GM10266 (cell line): ENCODE data around the gene RASSF1.

Experiments
- DNase-seq: peaks from one replicate; pipeline ENCODE4 v3.0.0; 2012; ENCODE audit errors: extremely low spot score
- TF ChIP-seq, protein P1 (sequence below): IDR thresholded peaks from 2 replicates; pipeline ENCODE4 v1.5.1; 2012; ENCODE audit warnings: mild to moderate bottlenecking, low read depth; ENCODE audit not compliant: control insufficient read depth, insufficient read depth; ENCODE audit errors: missing control alignments

RASSF1 gene

DNA sequence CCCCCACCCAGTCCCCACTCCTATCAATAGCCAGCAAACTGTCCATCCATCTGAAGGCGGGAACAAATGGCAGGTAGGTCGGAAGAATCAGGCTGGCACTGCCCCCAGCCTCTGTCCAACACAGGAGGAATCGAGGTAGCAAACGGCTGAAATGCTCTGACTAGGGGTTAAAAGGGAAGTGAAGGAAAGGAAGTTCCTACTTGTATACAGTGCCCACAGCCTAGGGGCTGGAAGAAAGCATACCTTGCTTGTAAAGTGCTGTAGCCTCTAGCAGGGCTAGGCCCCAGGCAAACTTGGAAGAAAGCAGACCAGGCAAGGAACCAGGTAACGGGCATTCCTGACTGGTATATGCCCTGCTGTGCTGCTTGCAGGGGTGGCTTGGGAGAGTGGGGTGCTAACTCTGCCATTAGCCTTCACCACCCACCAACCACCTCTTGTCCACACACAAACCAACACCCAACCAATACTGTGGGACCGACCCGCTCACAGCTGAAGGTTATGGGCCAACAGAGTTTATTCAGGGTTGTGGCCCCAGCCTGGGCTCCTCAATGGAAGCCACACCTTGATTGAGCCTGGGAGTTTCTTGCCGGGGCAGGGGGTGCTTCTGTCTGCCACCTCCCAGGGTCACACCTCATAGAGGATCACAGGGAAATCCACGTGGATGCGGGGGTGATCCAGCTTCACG, 15.0 kb downstream of the RASSF1 start:
- TF ChIP-seq, protein P1, sequence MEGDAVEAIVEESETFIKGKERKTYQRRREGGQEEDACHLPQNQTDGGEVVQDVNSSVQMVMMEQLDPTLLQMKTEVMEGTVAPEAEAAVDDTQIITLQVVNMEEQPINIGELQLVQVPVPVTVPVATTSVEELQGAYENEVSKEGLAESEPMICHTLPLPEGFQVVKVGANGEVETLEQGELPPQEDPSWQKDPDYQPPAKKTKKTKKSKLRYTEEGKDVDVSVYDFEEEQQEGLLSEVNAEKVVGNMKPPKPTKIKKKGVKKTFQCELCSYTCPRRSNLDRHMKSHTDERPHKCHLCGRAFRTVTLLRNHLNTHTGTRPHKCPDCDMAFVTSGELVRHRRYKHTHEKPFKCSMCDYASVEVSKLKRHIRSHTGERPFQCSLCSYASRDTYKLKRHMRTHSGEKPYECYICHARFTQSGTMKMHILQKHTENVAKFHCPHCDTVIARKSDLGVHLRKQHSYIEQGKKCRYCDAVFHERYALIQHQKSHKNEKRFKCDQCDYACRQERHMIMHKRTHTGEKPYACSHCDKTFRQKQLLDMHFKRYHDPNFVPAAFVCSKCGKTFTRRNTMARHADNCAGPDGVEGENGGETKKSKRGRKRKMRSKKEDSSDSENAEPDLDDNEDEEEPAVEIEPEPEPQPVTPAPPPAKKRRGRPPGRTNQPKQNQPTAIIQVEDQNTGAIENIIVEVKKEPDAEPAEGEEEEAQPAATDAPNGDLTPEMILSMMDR = no peak

DNA sequence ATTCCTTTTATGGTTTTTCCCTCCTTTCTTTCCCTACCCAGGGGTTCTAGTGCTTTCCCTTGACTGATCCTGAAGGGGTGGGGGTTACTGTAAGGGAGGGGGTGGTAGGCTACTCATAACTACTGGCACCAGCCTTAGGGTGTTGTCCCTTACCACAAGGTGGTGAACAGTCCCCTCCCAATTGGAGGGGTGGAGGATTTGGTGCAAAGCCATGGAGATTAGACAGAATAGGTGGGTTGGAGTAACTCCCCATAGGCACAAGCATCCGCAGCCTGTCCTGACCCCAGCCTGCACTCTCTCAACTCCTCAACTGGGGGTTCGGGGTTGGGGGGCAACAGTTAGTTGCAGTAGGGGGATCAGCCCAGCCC, 15.5 kb downstream of the RASSF1 start:
- no peak for DNase-seq
- TF ChIP-seq, protein P1 = no peak

More for the DNA sequence above, 15.0 kb downstream of the RASSF1 start:
- DNase-seq = no peak

DNA sequence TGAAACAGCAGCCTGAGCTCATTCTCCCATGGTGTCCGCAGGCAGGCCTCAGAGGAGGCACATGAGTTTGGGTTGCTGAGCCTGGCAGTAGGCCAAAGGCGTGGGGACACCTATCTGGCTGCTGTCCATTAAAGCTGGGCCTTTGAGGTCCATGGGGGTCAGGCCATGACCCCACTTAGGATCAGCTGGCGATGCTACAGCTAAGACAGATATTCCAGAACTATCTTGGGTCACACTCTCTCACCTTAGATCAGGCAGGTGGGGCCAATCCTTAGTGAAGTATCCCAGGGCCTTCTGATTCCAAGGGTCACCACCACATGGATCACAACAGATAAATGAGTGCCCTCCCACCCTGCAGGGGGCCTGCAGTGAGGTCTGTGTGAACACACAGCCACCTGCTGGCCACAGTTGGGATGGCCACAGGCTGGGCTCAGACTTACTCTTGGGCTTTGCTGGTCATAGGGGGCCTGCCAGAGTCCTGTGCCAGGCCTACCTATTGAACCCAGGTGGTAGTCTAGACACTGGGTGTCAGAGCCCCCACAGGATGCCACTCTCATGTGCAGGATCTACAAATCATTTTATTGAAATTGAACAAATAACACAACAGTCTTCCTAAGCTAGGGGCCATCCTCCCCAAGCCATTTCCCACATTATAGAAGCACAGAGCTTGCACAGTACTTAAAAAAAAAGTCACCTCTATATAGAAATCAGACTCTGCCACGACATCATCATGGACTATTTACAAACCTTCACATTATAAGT, 16.1 kb downstream of the RASSF1 start:
- DNase-seq = peak; percentile 77
- TF ChIP-seq, protein P1 = peak; percentile 83

DNA sequence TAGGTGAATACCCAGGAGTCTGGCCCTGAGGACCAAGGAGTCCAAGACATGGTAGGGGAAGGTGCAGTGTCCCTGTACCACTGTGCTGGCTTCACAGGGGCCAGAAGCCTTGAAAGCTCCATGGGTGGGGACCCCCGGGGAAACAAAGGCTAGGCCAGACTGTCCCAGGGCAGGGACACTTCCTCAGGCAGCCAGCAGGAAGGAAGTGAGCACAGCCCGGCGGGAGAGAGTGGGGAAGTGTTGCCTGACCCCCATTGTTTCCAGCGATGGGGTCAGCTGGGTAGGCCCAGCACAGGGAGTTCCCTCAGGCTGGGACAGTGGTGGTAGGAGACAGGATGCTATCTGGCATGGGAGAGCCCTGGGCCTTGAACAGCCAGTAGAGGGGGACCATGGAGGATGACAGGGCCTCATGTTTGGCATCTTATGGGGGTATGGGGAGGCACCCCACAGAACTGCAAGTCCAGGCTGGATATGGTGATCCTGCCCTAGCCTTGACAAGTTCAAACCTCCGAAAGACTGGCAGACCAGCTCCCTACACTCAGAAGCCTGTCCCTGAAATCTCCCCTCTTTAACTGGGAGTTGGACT, 16.9 kb downstream of the RASSF1 start:
- TF ChIP-seq, protein P1 = no peak

DNA sequence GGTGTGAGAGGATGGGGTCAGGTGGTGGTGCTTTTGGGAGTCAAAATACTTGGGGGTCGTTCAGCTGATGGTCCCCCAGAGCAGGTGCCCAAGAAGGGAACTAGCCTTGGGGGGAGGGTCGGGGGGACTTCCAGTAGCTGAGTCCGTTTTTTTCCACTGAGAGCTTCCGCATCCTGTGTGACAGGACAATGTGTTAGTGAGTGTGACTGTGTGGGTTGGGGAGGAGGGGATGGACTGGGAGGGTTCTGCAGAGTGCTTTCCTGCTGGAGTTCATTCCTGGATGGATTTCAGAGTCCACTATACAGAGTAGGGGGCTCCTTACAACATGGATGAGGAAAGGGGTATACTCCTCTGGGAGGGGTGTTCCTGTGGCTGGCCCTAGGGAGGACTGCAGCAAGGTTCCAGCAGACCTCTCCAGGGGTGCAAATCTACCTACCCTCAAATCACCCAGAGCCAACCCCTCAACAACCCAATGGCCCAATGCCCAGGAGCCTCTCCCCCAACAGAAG, 17.5 kb downstream of the RASSF1 start:
- DNase-seq = no peak
- TF ChIP-seq, protein P1 = no peak

More for the DNA sequence above, 16.9 kb downstream of the RASSF1 start:
- DNase-seq = no peak

DNA sequence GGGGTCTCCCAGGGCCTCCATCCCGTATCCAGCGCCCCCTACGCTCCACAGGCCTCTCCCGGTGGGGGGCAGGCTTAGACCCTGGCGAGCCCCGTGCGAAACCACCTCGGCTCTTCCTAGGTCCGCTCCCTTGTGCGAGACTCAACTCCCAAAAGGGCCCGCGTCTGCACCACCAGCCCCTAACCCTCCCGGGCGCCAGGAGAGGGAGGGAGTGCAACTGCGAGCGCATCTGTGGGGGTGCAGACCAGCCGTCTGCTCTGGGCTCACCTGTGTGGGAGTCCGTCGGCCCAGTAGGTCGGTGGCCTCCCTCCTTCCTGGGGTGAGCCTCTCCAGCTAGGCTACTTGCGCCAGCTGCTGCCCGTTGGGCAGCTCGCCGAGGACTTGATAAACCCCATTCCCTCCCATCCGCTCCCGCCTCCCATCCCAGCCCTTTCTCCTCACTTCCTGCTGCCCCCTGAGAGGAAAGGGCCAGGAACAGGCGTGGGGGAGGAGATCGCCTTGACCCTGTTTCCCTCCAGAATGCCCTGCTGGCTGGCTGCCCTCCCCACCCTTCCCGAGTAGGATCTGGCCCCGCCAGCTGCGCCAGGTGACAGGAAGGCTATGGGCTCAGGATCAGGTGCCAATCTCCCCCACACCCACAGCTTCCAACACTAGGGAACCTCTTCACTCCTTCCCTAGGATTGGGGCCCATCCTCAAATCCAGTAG, 18.1 kb downstream of the RASSF1 start, which contains the start of gene HYAL2:
HYAL2 (minus strand) TSS at position 360 of the 706 bp plus-strand sequence. CDS start 2,256 bp downstream, outside the sequence.
- TF ChIP-seq, protein P1 = no peak
- no peak for DNase-seq
